ENCODE results near the gene RARB. TPM values are rescaled to one million over a fixed set of nuclear protein-coding genes. Genes with fewer than 3 reads are reported as not detected.

RARB gene
- polyA plus RNA-seq, 1 donor from 2014 or later, result 13.2 TPM

DNA sequence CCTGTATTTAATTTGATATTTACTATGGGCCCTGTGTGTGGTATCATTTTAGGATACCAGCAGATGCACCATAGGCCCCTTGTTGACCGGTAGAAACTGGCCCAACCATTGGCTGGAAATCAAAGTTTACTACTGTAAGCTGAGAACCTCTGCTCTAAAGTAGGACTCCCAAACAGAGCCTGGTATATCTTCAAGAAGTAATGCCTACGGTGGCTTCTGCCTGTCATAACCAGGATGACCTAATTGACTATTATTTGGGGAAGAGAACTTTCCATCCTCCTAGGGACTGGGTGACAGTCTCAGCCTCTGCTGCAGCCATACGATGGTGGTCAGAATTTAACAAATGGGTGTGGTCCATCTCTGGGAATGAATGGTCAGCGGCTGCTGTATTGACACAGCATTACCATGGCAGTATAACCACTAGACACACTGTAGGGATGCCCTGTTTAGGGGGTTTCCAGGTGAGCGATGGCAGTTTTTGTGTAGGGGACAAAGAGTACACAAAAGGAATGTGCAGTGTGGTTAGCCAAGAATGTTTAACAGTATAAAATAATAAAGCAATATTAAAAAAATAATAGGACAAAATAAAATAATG is 37.3 kb downstream of the RARB start:
- H3K9me2 ChIP-seq (ENCODE audit: insufficient read depth, low read length), result no peaks in the 10 kb centered on the region
- H2AFZ ChIP-seq (ENCODE audit: low read depth, low read length), result no peak overlapping the region
- no peak for TF ChIP-seq MXI1 (conservative IDR thresholded peaks at IDR 0.05; ENCODE audit: poor library complexity, severe bottlenecking)
- TF ChIP-seq SMC3 (conservative IDR thresholded peaks at IDR 0.05; ENCODE audit: poor library complexity), result no peak
- no peak for TF ChIP-seq TAF1 (IDR thresholded peaks at IDR 0.05; ENCODE audit: low read depth)
- TF ChIP-seq, protein P1, sequence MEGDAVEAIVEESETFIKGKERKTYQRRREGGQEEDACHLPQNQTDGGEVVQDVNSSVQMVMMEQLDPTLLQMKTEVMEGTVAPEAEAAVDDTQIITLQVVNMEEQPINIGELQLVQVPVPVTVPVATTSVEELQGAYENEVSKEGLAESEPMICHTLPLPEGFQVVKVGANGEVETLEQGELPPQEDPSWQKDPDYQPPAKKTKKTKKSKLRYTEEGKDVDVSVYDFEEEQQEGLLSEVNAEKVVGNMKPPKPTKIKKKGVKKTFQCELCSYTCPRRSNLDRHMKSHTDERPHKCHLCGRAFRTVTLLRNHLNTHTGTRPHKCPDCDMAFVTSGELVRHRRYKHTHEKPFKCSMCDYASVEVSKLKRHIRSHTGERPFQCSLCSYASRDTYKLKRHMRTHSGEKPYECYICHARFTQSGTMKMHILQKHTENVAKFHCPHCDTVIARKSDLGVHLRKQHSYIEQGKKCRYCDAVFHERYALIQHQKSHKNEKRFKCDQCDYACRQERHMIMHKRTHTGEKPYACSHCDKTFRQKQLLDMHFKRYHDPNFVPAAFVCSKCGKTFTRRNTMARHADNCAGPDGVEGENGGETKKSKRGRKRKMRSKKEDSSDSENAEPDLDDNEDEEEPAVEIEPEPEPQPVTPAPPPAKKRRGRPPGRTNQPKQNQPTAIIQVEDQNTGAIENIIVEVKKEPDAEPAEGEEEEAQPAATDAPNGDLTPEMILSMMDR (IDR thresholded peaks at IDR 0.05; ENCODE audit: poor library complexity, severe bottlenecking), result no peak
- no peak for TF ChIP-seq EZH2 (IDR thresholded peaks at IDR 0.05; ENCODE audit: borderline replicate concordance, insufficient read depth, low read length, poor library complexity, severe bottlenecking)
- no peak for TF ChIP-seq POLR2AphosphoS5 (IDR thresholded peaks at IDR 0.05)
- TF ChIP-seq, protein P2, sequence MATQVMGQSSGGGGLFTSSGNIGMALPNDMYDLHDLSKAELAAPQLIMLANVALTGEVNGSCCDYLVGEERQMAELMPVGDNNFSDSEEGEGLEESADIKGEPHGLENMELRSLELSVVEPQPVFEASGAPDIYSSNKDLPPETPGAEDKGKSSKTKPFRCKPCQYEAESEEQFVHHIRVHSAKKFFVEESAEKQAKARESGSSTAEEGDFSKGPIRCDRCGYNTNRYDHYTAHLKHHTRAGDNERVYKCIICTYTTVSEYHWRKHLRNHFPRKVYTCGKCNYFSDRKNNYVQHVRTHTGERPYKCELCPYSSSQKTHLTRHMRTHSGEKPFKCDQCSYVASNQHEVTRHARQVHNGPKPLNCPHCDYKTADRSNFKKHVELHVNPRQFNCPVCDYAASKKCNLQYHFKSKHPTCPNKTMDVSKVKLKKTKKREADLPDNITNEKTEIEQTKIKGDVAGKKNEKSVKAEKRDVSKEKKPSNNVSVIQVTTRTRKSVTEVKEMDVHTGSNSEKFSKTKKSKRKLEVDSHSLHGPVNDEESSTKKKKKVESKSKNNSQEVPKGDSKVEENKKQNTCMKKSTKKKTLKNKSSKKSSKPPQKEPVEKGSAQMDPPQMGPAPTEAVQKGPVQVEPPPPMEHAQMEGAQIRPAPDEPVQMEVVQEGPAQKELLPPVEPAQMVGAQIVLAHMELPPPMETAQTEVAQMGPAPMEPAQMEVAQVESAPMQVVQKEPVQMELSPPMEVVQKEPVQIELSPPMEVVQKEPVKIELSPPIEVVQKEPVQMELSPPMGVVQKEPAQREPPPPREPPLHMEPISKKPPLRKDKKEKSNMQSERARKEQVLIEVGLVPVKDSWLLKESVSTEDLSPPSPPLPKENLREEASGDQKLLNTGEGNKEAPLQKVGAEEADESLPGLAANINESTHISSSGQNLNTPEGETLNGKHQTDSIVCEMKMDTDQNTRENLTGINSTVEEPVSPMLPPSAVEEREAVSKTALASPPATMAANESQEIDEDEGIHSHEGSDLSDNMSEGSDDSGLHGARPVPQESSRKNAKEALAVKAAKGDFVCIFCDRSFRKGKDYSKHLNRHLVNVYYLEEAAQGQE (IDR thresholded peaks at IDR 0.05; ENCODE audit: borderline replicate concordance), result no peak
- TF ChIP-seq EP300 (conservative IDR thresholded peaks at IDR 0.05; ENCODE audit: poor library complexity, severe bottlenecking), result no peak
- no peak for TF ChIP-seq RAD21 (conservative IDR thresholded peaks at IDR 0.05)
- no peak overlapping the region for H3K9ac ChIP-seq (ENCODE audit: low read length)
- no peaks in the 10 kb centered on the region for H3K9me3 ChIP-seq (ENCODE audit: low read length)
- H3K4me3 ChIP-seq (ENCODE audit: low read length), result no peak overlapping the region
- no peaks in the 10 kb centered on the region for H3F3A ChIP-seq (ENCODE audit: insufficient read depth, low read length, poor library complexity, severe bottlenecking)
- H3K36me3 ChIP-seq (ENCODE audit: insufficient read depth, low read length), result no peaks in the 10 kb centered on the region
- no peaks in the 10 kb centered on the region for H3K27me3 ChIP-seq (ENCODE audit: insufficient read depth, low read depth, low read length)
- H3K4me2 ChIP-seq (ENCODE audit: low read length), result no peak overlapping the region
- no peaks in the 10 kb centered on the region for H4K20me1 ChIP-seq (ENCODE audit: insufficient read depth)
- H3K27ac ChIP-seq (ENCODE audit: low read length), result no peak overlapping the region
- H3K79me2 ChIP-seq (replicated peaks; ENCODE audit: insufficient read depth, low read length), result no peaks in the 10 kb centered on the region

DNA sequence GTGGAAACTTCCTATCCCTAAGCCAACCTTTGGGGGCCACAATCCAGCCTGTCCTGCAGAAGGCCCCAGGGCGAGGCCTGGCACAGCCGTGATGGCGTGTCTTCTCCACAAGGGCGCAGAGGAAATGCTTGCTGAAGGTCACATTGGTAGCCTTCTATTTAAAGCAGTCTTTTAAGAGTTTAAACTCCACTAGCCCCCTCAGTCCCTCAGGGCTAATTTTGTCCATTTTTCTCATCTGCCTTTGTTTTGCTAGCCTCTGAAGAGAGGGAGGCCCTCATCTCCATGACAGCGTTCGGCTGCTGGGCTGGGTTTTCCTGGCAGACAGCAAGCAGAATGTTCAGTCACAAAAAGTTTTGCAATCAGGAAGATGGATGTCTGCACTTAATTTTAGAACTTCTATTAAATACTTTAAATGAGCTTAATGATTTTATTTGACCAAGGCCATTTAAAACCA is 40.8 kb downstream of the RARB start:
- Histone ChIP-seq H3K9me3 (ENCODE audit: low read length) (no peaks in the 10 kb centered on the region), H3K27ac (ENCODE audit: low read length) (no peak overlapping the region), H2AFZ (ENCODE audit: low read depth, low read length) (no peak overlapping the region), H3F3A (ENCODE audit: insufficient read depth, low read length, poor library complexity, severe bottlenecking) (no peaks in the 10 kb centered on the region), H3K4me3 (ENCODE audit: low read length) (no peak overlapping the region), H3K79me2 (replicated peaks; ENCODE audit: insufficient read depth, low read length) (no peaks in the 10 kb centered on the region), H3K4me2 (ENCODE audit: low read length) (no peak overlapping the region), H4K20me1 (ENCODE audit: insufficient read depth) (no peaks in the 10 kb centered on the region), H3K27me3 (ENCODE audit: insufficient read depth, low read depth, low read length) (no peaks in the 10 kb centered on the region), H3K9me2 (ENCODE audit: insufficient read depth, low read length) (no peaks in the 10 kb centered on the region), H3K36me3 (ENCODE audit: insufficient read depth, low read length) (no peaks in the 10 kb centered on the region), H3K9ac (ENCODE audit: low read length) (no peak overlapping the region)
- TF ChIP-seq, protein P1 (IDR thresholded peaks at IDR 0.05; ENCODE audit: poor library complexity, severe bottlenecking), result no peak
- TF ChIP-seq, protein P2 (IDR thresholded peaks at IDR 0.05; ENCODE audit: borderline replicate concordance), result no peak
- no peak for TF ChIP-seq SMC3 (conservative IDR thresholded peaks at IDR 0.05; ENCODE audit: poor library complexity)
- no peak for TF ChIP-seq RAD21 (conservative IDR thresholded peaks at IDR 0.05)
- TF ChIP-seq MXI1 (conservative IDR thresholded peaks at IDR 0.05; ENCODE audit: poor library complexity, severe bottlenecking), result no peak
- no peak for TF ChIP-seq POLR2AphosphoS5 (IDR thresholded peaks at IDR 0.05)
- TF ChIP-seq TAF1 (IDR thresholded peaks at IDR 0.05; ENCODE audit: low read depth), result no peak
- TF ChIP-seq EP300 (conservative IDR thresholded peaks at IDR 0.05; ENCODE audit: poor library complexity, severe bottlenecking), result no peak

All from neural cell (in vitro differentiated cells).